ENCODE results near the gene ADGRL1. TPM values are rescaled to one million over a fixed set of nuclear protein-coding genes. Genes with fewer than 3 reads are reported as not detected.
"Not testable (repeated sequence)": the region's sequence is repeated elsewhere in the genome, so short reads cannot be mapped to it uniquely, and the experiment has no call there.

ADGRL1 gene
- total RNA-seq, 2 experiments from 2014 or later: 2.6 to 8.2 TPM

DNA sequence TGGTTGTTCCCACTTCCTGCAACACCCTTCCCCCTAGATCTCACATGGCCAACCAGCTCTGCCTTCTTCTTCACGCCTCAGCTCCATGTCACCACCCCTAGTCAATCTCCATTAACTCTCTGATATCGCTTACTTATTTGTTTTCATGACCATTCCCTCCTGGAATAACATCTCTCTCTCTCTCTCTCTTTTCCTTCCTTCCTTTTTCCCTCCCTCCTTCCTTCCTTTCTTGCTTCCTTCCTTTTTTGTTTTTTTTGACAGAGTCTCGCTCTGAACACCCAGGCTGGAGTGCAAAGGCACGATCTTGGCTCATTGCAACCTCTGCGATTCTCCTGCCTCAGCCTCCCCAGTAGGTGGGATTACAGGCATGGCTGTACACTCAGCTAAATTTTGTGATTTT, 44.9 kb upstream of the ADGRL1 start:
- POLR2A ChIA-PET: no interaction called here
- intact Hi-C loops (cut with micrococcal nuclease; ENCODE audit: unreplicated experiment): no loop called here
- TF ChIP-seq, protein P1, sequence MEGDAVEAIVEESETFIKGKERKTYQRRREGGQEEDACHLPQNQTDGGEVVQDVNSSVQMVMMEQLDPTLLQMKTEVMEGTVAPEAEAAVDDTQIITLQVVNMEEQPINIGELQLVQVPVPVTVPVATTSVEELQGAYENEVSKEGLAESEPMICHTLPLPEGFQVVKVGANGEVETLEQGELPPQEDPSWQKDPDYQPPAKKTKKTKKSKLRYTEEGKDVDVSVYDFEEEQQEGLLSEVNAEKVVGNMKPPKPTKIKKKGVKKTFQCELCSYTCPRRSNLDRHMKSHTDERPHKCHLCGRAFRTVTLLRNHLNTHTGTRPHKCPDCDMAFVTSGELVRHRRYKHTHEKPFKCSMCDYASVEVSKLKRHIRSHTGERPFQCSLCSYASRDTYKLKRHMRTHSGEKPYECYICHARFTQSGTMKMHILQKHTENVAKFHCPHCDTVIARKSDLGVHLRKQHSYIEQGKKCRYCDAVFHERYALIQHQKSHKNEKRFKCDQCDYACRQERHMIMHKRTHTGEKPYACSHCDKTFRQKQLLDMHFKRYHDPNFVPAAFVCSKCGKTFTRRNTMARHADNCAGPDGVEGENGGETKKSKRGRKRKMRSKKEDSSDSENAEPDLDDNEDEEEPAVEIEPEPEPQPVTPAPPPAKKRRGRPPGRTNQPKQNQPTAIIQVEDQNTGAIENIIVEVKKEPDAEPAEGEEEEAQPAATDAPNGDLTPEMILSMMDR (conservative IDR thresholded peaks at IDR 0.05; ENCODE audit: low read length): no peak
- TF ChIP-seq EZH2phosphoT487 (IDR thresholded peaks at IDR 0.05; ENCODE audit: borderline replicate concordance, low read depth, low read length): no peak
- Histone ChIP-seq H2AFZ (ENCODE audit: low read length) (no peak overlapping the region), H3K9me3 (ENCODE audit: low read length) (no peaks in the 10 kb centered on the region), H3K4me1 (ENCODE audit: insufficient read depth, low read length, poor library complexity, severe bottlenecking) (peaks cover 35% of the 10 kb centered on the region), H3K9me2 (ENCODE audit: insufficient read depth, low read length) (no peaks in the 10 kb centered on the region), H3K27ac (ENCODE audit: low read depth, low read length, poor library complexity, severe bottlenecking) (no peak overlapping the region), H3K4me3 (ENCODE audit: low read depth, low read length, poor library complexity, severe bottlenecking) (no peak overlapping the region), H4K20me1 (ENCODE audit: insufficient read depth, low read length) (no peaks in the 10 kb centered on the region), H3K4me2 (ENCODE audit: low read length) (no peak overlapping the region), H3K79me2 (ENCODE audit: insufficient read depth, low read depth, low read length) (no peaks in the 10 kb centered on the region), H3K36me3 (ENCODE audit: insufficient read depth, low read length) (no peaks in the 10 kb centered on the region)
- DNase-seq (ENCODE audit: low spot score): no peak
- BruUV-seq (replicated peaks): no TSS peak
- CTCF ChIA-PET (ENCODE audit: unreplicated experiment): no interaction called here

GRCh38 chr19:14250315-14250714, 44.3 kb upstream of the ADGRL1 start:
- H4K20me1 ChIP-seq (ENCODE audit: insufficient read depth, low read length); H3K4me2 ChIP-seq (ENCODE audit: low read length); intact Hi-C loops (cut with micrococcal nuclease; ENCODE audit: unreplicated experiment); DNase-seq (ENCODE audit: low spot score); BruUV-seq (replicated peaks); H3K9me2 ChIP-seq (ENCODE audit: insufficient read depth, low read length); H2AFZ ChIP-seq (ENCODE audit: low read length); H3K36me3 ChIP-seq (ENCODE audit: insufficient read depth, low read length); CTCF ChIA-PET (ENCODE audit: unreplicated experiment); POLR2A ChIA-PET; H3K4me3 ChIP-seq (ENCODE audit: low read depth, low read length, poor library complexity, severe bottlenecking); H3K79me2 ChIP-seq (ENCODE audit: insufficient read depth, low read depth, low read length); H3K27ac ChIP-seq (ENCODE audit: low read depth, low read length, poor library complexity, severe bottlenecking); H3K9me3 ChIP-seq (ENCODE audit: low read length): not testable (repeated sequence)
- peaks cover 35% of the 10 kb centered on the region for H3K4me1 ChIP-seq (ENCODE audit: insufficient read depth, low read length, poor library complexity, severe bottlenecking)

- H3K4me1 ChIP-seq (ENCODE audit: insufficient read depth, low read length, poor library complexity, severe bottlenecking): peaks cover 35% of the 10 kb centered on the region
- H2AFZ ChIP-seq (ENCODE audit: low read length); CTCF ChIA-PET (ENCODE audit: unreplicated experiment); intact Hi-C loops (cut with micrococcal nuclease; ENCODE audit: unreplicated experiment); H4K20me1 ChIP-seq (ENCODE audit: insufficient read depth, low read length); POLR2A ChIA-PET; H3K9me2 ChIP-seq (ENCODE audit: insufficient read depth, low read length); H3K36me3 ChIP-seq (ENCODE audit: insufficient read depth, low read length); H3K79me2 ChIP-seq (ENCODE audit: insufficient read depth, low read depth, low read length); H3K9me3 ChIP-seq (ENCODE audit: low read length); DNase-seq (ENCODE audit: low spot score); BruUV-seq (replicated peaks): not testable (repeated sequence)
- H3K4me2 ChIP-seq (ENCODE audit: low read length): peak overlapping the region; percentile 73
- peak overlapping the region; percentile 64 for H3K4me3 ChIP-seq (ENCODE audit: low read depth, low read length, poor library complexity, severe bottlenecking)
- H3K27ac ChIP-seq (ENCODE audit: low read depth, low read length, poor library complexity, severe bottlenecking): peak overlapping the region; percentile 53
Observed at GRCh38 chr19:14249891-14250290, 43.9 kb upstream of the ADGRL1 start.

GRCh38 chr19:14249012-14249754, 43.2 kb upstream of the ADGRL1 start:
- Histone ChIP-seq H3K4me1 (ENCODE audit: insufficient read depth, low read length, poor library complexity, severe bottlenecking) (peaks cover 35% of the 10 kb centered on the region), H2AFZ (ENCODE audit: low read length) (peak overlapping the region; percentile 74), H3K4me2 (ENCODE audit: low read length) (peak overlapping the region; percentile 73), H3K27ac (ENCODE audit: low read depth, low read length, poor library complexity, severe bottlenecking) (peak overlapping the region; percentile 53), H3K4me3 (ENCODE audit: low read depth, low read length, poor library complexity, severe bottlenecking) (peak overlapping the region; percentile 64)
- H3K79me2 ChIP-seq (ENCODE audit: insufficient read depth, low read depth, low read length); H3K36me3 ChIP-seq (ENCODE audit: insufficient read depth, low read length); H4K20me1 ChIP-seq (ENCODE audit: insufficient read depth, low read length); intact Hi-C loops (cut with micrococcal nuclease; ENCODE audit: unreplicated experiment); CTCF ChIA-PET (ENCODE audit: unreplicated experiment); H3K9me2 ChIP-seq (ENCODE audit: insufficient read depth, low read length); H3K9me3 ChIP-seq (ENCODE audit: low read length); BruUV-seq (replicated peaks): not testable (repeated sequence)
- peak; percentile 18 for DNase-seq (ENCODE audit: low spot score)
- POLR2A ChIA-PET: interaction anchor here (0.5 to 0.6 kb wide), 2 partner anchors 256 to 679 kb away, joined by 3 to 4 read pairs; no protein-coding TSS in a partner anchor

Data from OCI-LY7 (cell line).